Subcutaneous abdominal adipose tissue (tissue), 5 donors: Measurements from ENCODE around the gene NUPR2.
"Not testable (repeated sequence)": the region's sequence is repeated elsewhere in the genome, so short reads cannot be mapped to it uniquely, and the experiment has no call there.

Experiments used
- H3K27ac ChIP-seq: one replicate; pipeline ENCODE4 v1.7.0; 2013; ENCODE audit warnings: low read depth, mild to moderate bottlenecking, inconsistent platforms, low read length, moderate library complexity
- H3K27me3 ChIP-seq, 5 donors: one replicate each; pipeline ENCODE4 v1.7.0; 2013; ENCODE audit warnings: low read length in 5 of 5, inconsistent platforms in 1 of 5; ENCODE audit not compliant: control insufficient read depth in 5 of 5, insufficient read depth in 4 of 5
- H3K36me3 ChIP-seq, 5 donors: one replicate each; pipeline ENCODE4 v1.7.0; 2013; ENCODE audit warnings: low read length in 5 of 5; ENCODE audit not compliant: control insufficient read depth in 5 of 5, insufficient read depth in 5 of 5
- H3K4me1 ChIP-seq, 5 donors: one replicate each; pipeline ENCODE4 v1.7.0; 2013; ENCODE audit warnings: low read length in 5 of 5, mild to moderate bottlenecking in 3 of 5, moderate library complexity in 1 of 5; ENCODE audit not compliant: control insufficient read depth in 5 of 5, insufficient read depth in 5 of 5
- H3K4me3 ChIP-seq, 5 donors: one replicate each; pipeline ENCODE4 v1.7.0; 2013; ENCODE audit warnings: low read length in 5 of 5, low read depth in 1 of 5
- H3K9ac ChIP-seq, 5 donors: one replicate each; pipeline ENCODE4 v1.7.0; 2013; ENCODE audit warnings: low read length in 5 of 5, mild to moderate bottlenecking in 4 of 5, moderate library complexity in 3 of 5
- H3K9me3 ChIP-seq, 5 donors: one replicate each; pipeline ENCODE4 v1.7.0; 2013; ENCODE audit warnings: low read length in 5 of 5; ENCODE audit not compliant: control insufficient read depth in 5 of 5
- donor health status: healthy.
- donor health status: healthy.
- donor health status: healthy.
- donor health status: healthy.
- donor health status: healthy.

NUPR2 gene

GRCh38 chr7:56106108-56107073 is 9.8 kb downstream of the NUPR2 start, which contains the start of gene CHCHD2:
Gene CHCHD2, minus strand, starts transcription at chr7:56106476. Its CDS starts 63 bp downstream, at chr7:56106413.
- no peaks in the 10 kb centered on the region for H3K9me3 ChIP-seq
- H3K27me3 ChIP-seq, result no peaks in the 10 kb centered on the region
- peaks cover 0 to 16% (median 12%) of the 10 kb centered on the region in 5 donors for H3K4me1 ChIP-seq
- H3K36me3 ChIP-seq, result peaks cover 13 to 30% (median 23%) of the 10 kb centered on the region in 5 donors
- H3K27ac ChIP-seq, result peak within 1 kb of the TSS; percentile 90
- peak within 1 kb of the TSS; percentile 85 to 99 (median 92) for H3K4me3 ChIP-seq
- peak within 1 kb of the TSS; percentile 89 to 94 (median 92) for H3K9ac ChIP-seq

GRCh38 chr7:56105508-56105907 is 10.7 kb downstream of the NUPR2 start:
- Histone ChIP-seq H3K9me3 (no peaks in the 10 kb centered on the region), H3K4me1 (peaks cover 0 to 16% (median 12%) of the 10 kb centered on the region in 5 donors), H3K36me3 (peaks cover 21 to 39% (median 32%) of the 10 kb centered on the region in 5 donors), H3K4me3 (peak overlapping the region; percentile 85 to 99 (median 92)), H3K9ac (peak overlapping the region; percentile 89 to 94 (median 92)), H3K27ac (peak overlapping the region; percentile 90), H3K27me3 (no peaks in the 10 kb centered on the region)

GRCh38 chr7:56104138-56104537 is 12.1 kb downstream of the NUPR2 start:
- not testable (repeated sequence) for H3K27ac ChIP-seq, H3K27me3 ChIP-seq, H3K9ac ChIP-seq, H3K9me3 ChIP-seq, H3K4me3 ChIP-seq
- peaks cover 21 to 52% (median 46%) of the 10 kb centered on the region in 5 donors for H3K36me3 ChIP-seq
- peaks cover 0 to 16% (median 12%) of the 10 kb centered on the region in 5 donors for H3K4me1 ChIP-seq

GRCh38 chr7:56099653-56100052 is 16.6 kb downstream of the NUPR2 start:
- Histone ChIP-seq H3K9me3 (no peaks in the 10 kb centered on the region), H3K4me3 (no peak overlapping the region), H3K9ac (no peak overlapping the region), H3K4me1 (peaks cover 0 to 12% (median 11%) of the 10 kb centered on the region in 5 donors), H3K27ac (no peak overlapping the region), H3K36me3 (peaks cover 21 to 52% (median 46%) of the 10 kb centered on the region in 5 donors), H3K27me3 (no peaks in the 10 kb centered on the region)

- H3K27ac ChIP-seq, H3K27me3 ChIP-seq, H3K9ac ChIP-seq, H3K4me3 ChIP-seq, H3K9me3 ChIP-seq: not testable (repeated sequence)
- peaks cover 0 to 12% (median 9%) of the 10 kb centered on the region in 5 donors for H3K4me1 ChIP-seq
- H3K36me3 ChIP-seq, result peaks cover 16 to 43% (median 39%) of the 10 kb centered on the region in 5 donors
These were observed 17.8 kb downstream of the NUPR2 start for GRCh38 chr7:56098187-56099008.

- H3K4me1 ChIP-seq, result peaks cover 3 to 19% (median 16%) of the 10 kb centered on the region in 5 donors
- H3K9me3 ChIP-seq, result no peaks in the 10 kb centered on the region
- H3K9ac ChIP-seq, result no peak overlapping the region
- no peaks in the 10 kb centered on the region for H3K27me3 ChIP-seq
- H3K36me3 ChIP-seq, result peaks cover 16 to 36% (median 35%) of the 10 kb centered on the region in 5 donors
- no peak overlapping the region for H3K4me3 ChIP-seq
- H3K27ac ChIP-seq, result no peak overlapping the region
These were observed 18.5 kb downstream of the NUPR2 start for GRCh38 chr7:56097700-56098099.

GRCh38 chr7:56092789-56093531 is 23.3 kb downstream of the NUPR2 start, which contains the start of gene PHKG1:
Gene PHKG1, minus strand, starts transcription at chr7:56092952. Its CDS starts 4,011 bp downstream, at chr7:56088941.
- peak within 1 kb of the TSS; percentile 74 for H3K27ac ChIP-seq
- no peaks in the 10 kb centered on the region for H3K9me3 ChIP-seq
- peaks cover 5 to 30% (median 28%) of the 10 kb centered on the region in 5 donors for H3K4me1 ChIP-seq
- no peaks in the 10 kb centered on the region for H3K27me3 ChIP-seq
- H3K4me3 ChIP-seq, result peak within 1 kb of the TSS in 4 of 5 donors; percentile 2 to 52 (median 44)
- H3K36me3 ChIP-seq, result peaks cover 0 to 6% (median 3%) of the 10 kb centered on the region in 5 donors
- H3K9ac ChIP-seq, result peak within 1 kb of the TSS in 2 of 5 donors; percentile 54 to 61

GRCh38 chr7:56092388-56092787 is 23.8 kb downstream of the NUPR2 start:
- H3K4me3 ChIP-seq, result peak overlapping the region in 4 of 5 donors; percentile 2 to 52 (median 44)
- not testable (repeated sequence) for H3K9me3 ChIP-seq, H3K27me3 ChIP-seq
- H3K36me3 ChIP-seq, result peaks cover 0 to 11% (median 7%) of the 10 kb centered on the region in 5 donors
- peak overlapping the region in 2 of 5 donors; percentile 54 to 61 for H3K9ac ChIP-seq
- peaks cover 5 to 24% (median 23%) of the 10 kb centered on the region in 5 donors for H3K4me1 ChIP-seq
- H3K27ac ChIP-seq, result peak overlapping the region; percentile 74

- Histone ChIP-seq H3K27me3 (no peaks in the 10 kb centered on the region), H3K36me3 (peaks cover 0 to 17% (median 12%) of the 10 kb centered on the region in 5 donors), H3K9me3 (no peaks in the 10 kb centered on the region), H3K4me3 (peak overlapping the region in 2 of 5 donors; percentile 17 to 48), H3K9ac (peak overlapping the region in 2 of 5 donors; percentile 54 to 55), H3K4me1 (peaks cover 5 to 22% (median 21%) of the 10 kb centered on the region in 5 donors), H3K27ac (peak overlapping the region; percentile 74)
These were observed 24.6 kb downstream of the NUPR2 start for GRCh38 chr7:56091591-56091990.
